Suprapubic skin (tissue), 2 donors: ENCODE results near the gene ITGA8.

ENCODE experiments used
- EP300 ChIP-seq: sonication (generic); formaldehyde crosslinking; IDR thresholded peaks from one replicate; pipeline ENCODE4 v1.6.1; 2017; ENCODE audit warnings: antibody characterized with exemption
- POLR2A ChIP-seq, 2 donors: fragments of 450-650 bp; IDR thresholded peaks; one replicate each; pipeline ENCODE4 v1.6.1; 2017; ENCODE audit warnings: antibody characterized with exemption in 2 of 2, mild to moderate bottlenecking in 2 of 2, moderate library complexity in 2 of 2

GRCh38 chr10:15521328-15521903 lies 198.3 kb downstream of the ITGA8 start:
- TF ChIP-seq EP300 (no peak), POLR2A (IDR thresholded peaks at IDR 0.05) (no peak)
